Panc1 (cell line): Measurements from ENCODE around the gene HOXC6.

ENCODE experiments used
- POLR2AphosphoS5 ChIP-seq: IDR thresholded peaks from 2 replicates; pipeline ENCODE4 v1.6.1; 2012; ENCODE audit warnings: mild to moderate bottlenecking, low read depth, low read length, moderate library complexity
- SIN3A ChIP-seq: IDR thresholded peaks from 2 replicates; pipeline ENCODE4 v1.6.1; 2012; ENCODE audit warnings: low read depth, mild to moderate bottlenecking, low read length, moderate library complexity, borderline replicate concordance; ENCODE audit not compliant: insufficient read depth
- TCF7L2 ChIP-seq: IDR thresholded peaks from 2 replicates; pipeline ENCODE4 v1.6.1; 2011; ENCODE audit warnings: mild to moderate bottlenecking, low read depth, low read length, inconsistent platforms
- TF ChIP-seq, protein P1 (sequence below): fragments of 450-650 bp; IDR thresholded peaks from 2 replicates; pipeline ENCODE4 v1.5.1; 2017; ENCODE audit warnings: mild to moderate bottlenecking

DNA sequence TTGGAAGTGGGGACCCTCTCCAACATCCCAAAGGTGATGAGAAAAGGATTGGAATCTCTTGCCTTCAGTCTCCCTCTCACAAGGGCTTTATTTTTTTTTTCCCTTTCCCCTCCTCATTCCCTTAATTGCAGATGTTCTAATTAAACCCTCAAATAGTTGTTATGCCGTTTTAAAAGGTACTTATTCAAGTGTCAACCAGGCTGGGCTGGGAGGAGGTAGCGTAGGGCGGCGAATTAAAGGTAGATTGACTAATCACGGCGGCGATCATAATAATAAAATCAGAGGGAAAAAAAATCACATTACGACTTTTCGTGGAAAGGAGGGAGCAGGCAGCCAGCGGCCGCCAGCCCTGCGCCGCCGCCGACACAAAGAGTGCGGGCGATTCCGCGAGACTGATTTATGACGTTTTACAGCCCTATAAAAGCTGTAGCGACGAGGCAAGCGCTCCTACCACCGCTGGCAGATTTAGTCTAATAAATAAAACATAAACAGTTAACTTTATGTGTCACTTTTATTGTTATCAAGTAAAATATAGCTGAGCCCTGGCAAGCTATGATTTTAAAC lies 23.7 kb downstream of the HOXC6 start:
- TF ChIP-seq, protein P1, sequence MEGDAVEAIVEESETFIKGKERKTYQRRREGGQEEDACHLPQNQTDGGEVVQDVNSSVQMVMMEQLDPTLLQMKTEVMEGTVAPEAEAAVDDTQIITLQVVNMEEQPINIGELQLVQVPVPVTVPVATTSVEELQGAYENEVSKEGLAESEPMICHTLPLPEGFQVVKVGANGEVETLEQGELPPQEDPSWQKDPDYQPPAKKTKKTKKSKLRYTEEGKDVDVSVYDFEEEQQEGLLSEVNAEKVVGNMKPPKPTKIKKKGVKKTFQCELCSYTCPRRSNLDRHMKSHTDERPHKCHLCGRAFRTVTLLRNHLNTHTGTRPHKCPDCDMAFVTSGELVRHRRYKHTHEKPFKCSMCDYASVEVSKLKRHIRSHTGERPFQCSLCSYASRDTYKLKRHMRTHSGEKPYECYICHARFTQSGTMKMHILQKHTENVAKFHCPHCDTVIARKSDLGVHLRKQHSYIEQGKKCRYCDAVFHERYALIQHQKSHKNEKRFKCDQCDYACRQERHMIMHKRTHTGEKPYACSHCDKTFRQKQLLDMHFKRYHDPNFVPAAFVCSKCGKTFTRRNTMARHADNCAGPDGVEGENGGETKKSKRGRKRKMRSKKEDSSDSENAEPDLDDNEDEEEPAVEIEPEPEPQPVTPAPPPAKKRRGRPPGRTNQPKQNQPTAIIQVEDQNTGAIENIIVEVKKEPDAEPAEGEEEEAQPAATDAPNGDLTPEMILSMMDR, result no peak
- TF ChIP-seq SIN3A (no peak), POLR2AphosphoS5 (0 out of 2 replicates have a peak, but pooled peaks have one; percentile 42), TCF7L2 (peak; percentile 68)
